Heart right ventricle (tissue), 16 donors: ENCODE data around the gene TGIF2. TPM values are rescaled to one million over a fixed set of nuclear protein-coding genes. Genes with fewer than 3 reads are reported as not detected.

Experiments
- ATAC-seq, 8 donors: fragments of 200-7000 bp; cut with Tn5 transposase; one replicate each; pipeline ENCODE4 v1.9.1; 2020; ENCODE audit warnings: mild to moderate bottlenecking in 8 of 8, moderate library complexity in 8 of 8, moderate number of reproducible peaks in 1 of 8
- DNase-seq, 2 donors: peaks; one replicate each; pipeline ENCODE4 v3.0.0-alpha.2; 2020
- H3K27ac ChIP-seq, 10 donors: fragments of 200-600 bp; sonication (generic) in 2 of 10; one replicate each; pipeline versions ENCODE4 v1.5.0 to v1.8.0; 2020 to 2022; ENCODE audit warnings: mild to moderate bottlenecking in 3 of 10
- H3K27me3 ChIP-seq, 7 donors: fragments of 200-600 bp; one replicate each; pipeline ENCODE4 v1.8.0; 2021 to 2022; ENCODE audit warnings: mild to moderate bottlenecking in 2 of 7
- H3K36me3 ChIP-seq, 9 donors: fragments of 200-600 bp; sonication (generic) in 1 of 9; one replicate each; pipeline versions ENCODE4 v1.5.0 to v1.8.0; 2020 to 2022; ENCODE audit warnings: mild to moderate bottlenecking in 2 of 9
- H3K4me1 ChIP-seq, 9 donors: fragments of 200-600 bp; sonication (generic) in 1 of 9; one replicate each; pipeline versions ENCODE4 v1.5.0 to v1.8.0; 2020 to 2022; ENCODE audit warnings: mild to moderate bottlenecking in 4 of 9
- H3K4me3 ChIP-seq, 10 donors: fragments of 200-600 bp; sonication (generic) in 2 of 10; one replicate each; pipeline versions ENCODE4 v1.5.0 to v1.8.0; 2020 to 2022; ENCODE audit warnings: mild to moderate bottlenecking in 7 of 10, moderate library complexity in 2 of 10
- H3K9me3 ChIP-seq, 11 donors: fragments of 200-600 bp in 10 of 11; sonication (generic) in 2 of 11; one replicate each; pipeline versions ENCODE4 v1.5.0 to v1.8.0; 2013 to 2022; ENCODE audit warnings: mild to moderate bottlenecking in 2 of 11, control low read depth in 1 of 11, moderate library complexity in 1 of 11
- WGBS, 2 donors: extraction: QIAGEN DNeasy Blood & Tissue Kit; methylation state at CpG; one replicate each; pipeline ENCODE4 v1.1.7; 2013; ENCODE audit warnings: inconsistent platforms in 1 of 2; 5-methylcytosine and 5-hydroxymethylcytosine counted together
- intact Hi-C, 10 donors: fragments of 100-400 bp; cut with DNase I; formaldehyde crosslinking; loops; one replicate each; pipeline versions ENCODE4 v1.11.1 to v1.14.2; 2022
- polyA plus RNA-seq, 2 donors: library from polyadenylated mRNA; stranded (reverse); fragments of 200-250 nt; gene quantifications; one replicate each; pipeline ENCODE4 v1.2.3, GENCODE V29; 2013
- total RNA-seq, 10 donors: library from RNA; stranded (reverse); fragmentation: NEBNext Ultra II Directional in 3 of 10; extraction: Animal tissue kit (Norgen Biotek cat#: 25700) in 3 of 10; gene quantifications; one replicate each; pipeline versions ENCODE4 v1.2.1 to v1.2.4, GENCODE V29; 2021 to 2023
- TF ChIP-seq, protein P1 (sequence below), 9 donors: fragments of 200-600 bp; sonication (generic) in 2 of 9; IDR thresholded peaks; one replicate each; pipeline versions ENCODE4 v1.5.0 to v1.8.0; 2021 to 2022; ENCODE audit warnings: antibody characterized with exemption in 9 of 9, mild to moderate bottlenecking in 5 of 9, moderate library complexity in 1 of 9
- donor health status: Arrhythmogenic right ventricular cardiomyopathy.
- donor health status: ischemic (EF 13 %, LVEDD 7.1; RV severe dilation, severe dysfunction).
- donor health status: healthy with polysubstance abuse.
- donor health status: DM: no; HTN: yes; CAD: no.
- donor health status: DM: no; HTN: no; CAD: no.
- donor health status: ischemic (EF 25% LVEDD 6.9; RV normal size, moderate dysfunction).
- donor health status: ischemic (EF 25% LVEDD 5.7; RV mildly dilated, moderate dysfunction).
- donor health status: healthy.
- donor health status: DM: yes; HTN: yes; CAD: no.
- donor health status: Ischemic cardiomyopathy.
- donor health status: ischemic (EF 35%, LVEDD 5.7; RV mildly dilated, moderate dysfunction).
- donor health status: nonischemic (EF 11% LVEDD 7.7; RV severe dilation, severe dysfunction).
- donor health status: DM: yes; HTN: yes; CAD: no.
- donor health status: PGD.
- donor health status: ischemic (EF 29% LVEDD 5.4; RV normal size, mild dysfunction).
- donor health status: nonischemic (EF 23%, LVEDD 6.1; RV moderate dilation, normal function).

Gene TGIF2
- total and polyA plus RNA-seq, 12 donors = 2.9 to 13.8 (median 6.8) TPM

DNA sequence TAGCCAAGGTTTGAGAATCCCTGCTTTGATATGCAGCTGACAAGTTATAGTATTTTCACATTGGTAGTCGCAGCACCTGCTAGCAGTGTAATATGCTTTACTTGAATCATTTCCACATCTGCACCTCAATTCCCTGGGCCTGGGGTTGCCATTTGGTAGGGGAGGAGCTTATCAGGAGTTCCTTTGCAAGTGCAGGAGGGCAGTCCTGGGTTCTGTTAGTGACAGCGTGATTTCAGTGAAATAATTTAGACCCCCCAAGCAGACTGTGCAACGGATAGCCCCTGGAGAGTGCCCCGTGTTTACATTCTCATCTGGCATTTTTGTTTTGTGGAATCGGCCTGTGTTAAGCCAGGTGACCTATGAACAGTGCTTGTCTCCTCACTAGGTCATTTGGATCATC lies 38.2 kb downstream of the TGIF2 start:
- 86 to 93% methylated on average over 5 of the region's 5 CpGs for WGBS, 2 donors
- intact Hi-C loops = loop anchor here in 6 of 10 donors (5.0 to 10.0 kb wide), 5 partner anchors 136 to 276 kb away; partner anchors contain the start of gene NDRG3 (in 1 of the 6)

DNA sequence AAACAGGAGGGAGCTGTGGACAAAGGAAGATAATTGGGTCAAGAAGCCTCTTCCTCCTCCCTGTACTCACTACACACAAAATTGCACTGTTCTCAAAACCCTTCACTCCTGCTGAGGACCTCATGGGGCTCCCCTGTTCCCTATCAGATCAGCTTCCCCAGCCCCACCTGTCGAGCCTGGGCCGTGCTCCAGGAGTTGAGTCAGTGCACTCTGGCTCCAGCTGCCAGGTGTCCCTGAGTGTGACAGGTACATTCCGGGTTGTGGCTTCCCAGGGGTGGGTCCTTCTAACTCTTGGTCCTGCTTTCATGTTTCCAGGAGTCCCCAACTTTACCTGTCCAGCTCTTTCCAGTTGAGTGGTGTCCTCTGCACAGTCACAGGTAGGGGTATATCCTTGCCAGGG lies 40.6 kb downstream of the TGIF2 start:
- H3K27me3 ChIP-seq = no peaks in the 10 kb centered on the region
- H3K4me1 ChIP-seq = peaks cover 0 to 7% (median 0%) of the 10 kb centered on the region in 9 donors
- no peak overlapping the region for H3K27ac ChIP-seq
- intact Hi-C loops = loop anchor here in 6 of 10 donors (5.0 to 10.0 kb wide), 5 partner anchors 133 to 273 kb away; partner anchors contain the start of gene NDRG3 (in 1 of the 6)
- ATAC-seq = no peak
- H3K4me3 ChIP-seq = no peak overlapping the region
- peaks cover 0 to 65% (median 40%) of the 10 kb centered on the region in 9 donors for H3K36me3 ChIP-seq
- TF ChIP-seq, protein P1, sequence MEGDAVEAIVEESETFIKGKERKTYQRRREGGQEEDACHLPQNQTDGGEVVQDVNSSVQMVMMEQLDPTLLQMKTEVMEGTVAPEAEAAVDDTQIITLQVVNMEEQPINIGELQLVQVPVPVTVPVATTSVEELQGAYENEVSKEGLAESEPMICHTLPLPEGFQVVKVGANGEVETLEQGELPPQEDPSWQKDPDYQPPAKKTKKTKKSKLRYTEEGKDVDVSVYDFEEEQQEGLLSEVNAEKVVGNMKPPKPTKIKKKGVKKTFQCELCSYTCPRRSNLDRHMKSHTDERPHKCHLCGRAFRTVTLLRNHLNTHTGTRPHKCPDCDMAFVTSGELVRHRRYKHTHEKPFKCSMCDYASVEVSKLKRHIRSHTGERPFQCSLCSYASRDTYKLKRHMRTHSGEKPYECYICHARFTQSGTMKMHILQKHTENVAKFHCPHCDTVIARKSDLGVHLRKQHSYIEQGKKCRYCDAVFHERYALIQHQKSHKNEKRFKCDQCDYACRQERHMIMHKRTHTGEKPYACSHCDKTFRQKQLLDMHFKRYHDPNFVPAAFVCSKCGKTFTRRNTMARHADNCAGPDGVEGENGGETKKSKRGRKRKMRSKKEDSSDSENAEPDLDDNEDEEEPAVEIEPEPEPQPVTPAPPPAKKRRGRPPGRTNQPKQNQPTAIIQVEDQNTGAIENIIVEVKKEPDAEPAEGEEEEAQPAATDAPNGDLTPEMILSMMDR (IDR thresholded peaks at IDR 0.05) = no peak
- H3K9me3 ChIP-seq = no peaks in the 10 kb centered on the region
- DNase-seq = no peak
- 71 to 77% methylated on average over 3 of the region's 3 CpGs for WGBS, 2 donors

More for the DNA sequence above, 38.2 kb downstream of the TGIF2 start:
- DNase-seq (no peak), ATAC-seq (no peak)
- no peak overlapping the region for H3K27ac ChIP-seq
- H3K4me1 ChIP-seq = peaks cover 7 to 23% (median 11%) of the 10 kb centered on the region in 9 donors
- no peaks in the 10 kb centered on the region for H3K27me3 ChIP-seq
- TF ChIP-seq, protein P1 (IDR thresholded peaks at IDR 0.05) = no peak
- peaks cover 0 to 78% (median 45%) of the 10 kb centered on the region in 9 donors for H3K36me3 ChIP-seq
- H3K9me3 ChIP-seq = no peaks in the 10 kb centered on the region
- H3K4me3 ChIP-seq = no peak overlapping the region

DNA sequence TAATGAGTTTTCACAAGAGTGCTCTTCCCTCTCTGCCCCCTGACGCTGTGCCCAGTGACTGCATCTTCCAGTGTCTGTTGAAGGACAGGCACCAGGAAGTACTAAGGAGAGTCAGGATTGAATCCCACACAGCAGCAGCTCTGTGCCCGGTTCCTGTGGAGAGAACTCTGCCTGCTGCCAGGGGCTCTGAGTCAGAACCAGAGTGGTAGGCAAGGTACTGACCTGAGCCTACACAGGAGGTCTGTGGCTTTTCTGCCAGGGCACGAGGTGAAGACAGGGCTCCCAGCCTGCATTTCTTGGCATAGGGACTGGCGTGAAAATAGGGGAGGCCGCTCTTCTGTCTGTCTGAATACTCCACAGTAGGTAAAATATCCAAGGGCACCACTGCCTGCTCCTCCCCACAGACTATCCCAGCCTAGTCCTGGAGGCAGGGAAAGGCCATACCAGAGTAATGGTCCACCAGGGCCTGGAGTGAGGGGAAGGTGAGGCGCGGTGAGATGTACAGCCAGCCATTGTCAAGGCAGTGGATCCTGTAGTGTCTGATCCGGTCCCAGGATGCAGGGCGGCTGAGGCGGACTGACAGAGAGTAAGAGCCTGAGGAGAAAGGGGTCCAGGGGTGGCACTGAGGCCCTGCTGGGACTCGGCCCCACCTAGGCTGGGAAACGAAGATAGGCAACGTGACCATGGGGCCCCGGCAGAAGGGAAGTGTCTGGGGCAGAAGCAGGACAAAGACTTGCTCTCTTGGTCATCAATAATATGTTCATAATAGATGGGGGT lies 41.6 kb downstream of the TGIF2 start:
- Histone ChIP-seq H3K4me1 (peaks cover 0 to 7% (median 0%) of the 10 kb centered on the region in 9 donors), H3K27ac (no peak overlapping the region), H3K27me3 (no peaks in the 10 kb centered on the region), H3K9me3 (no peaks in the 10 kb centered on the region), H3K4me3 (no peak overlapping the region), H3K36me3 (peaks cover 0 to 56% (median 32%) of the 10 kb centered on the region in 9 donors)
- WGBS, 2 donors = 72 to 78% methylated on average over 14 of the region's 14 CpGs
- ATAC-seq = peak in 4 of 8 donors; percentile 18 to 90 (median 48)
- no peak for DNase-seq
- TF ChIP-seq, protein P1 (IDR thresholded peaks at IDR 0.05) = no peak
- intact Hi-C loops = loop anchor here in 6 of 10 donors (5.0 to 10.0 kb wide), 5 partner anchors 132 to 272 kb away; partner anchors contain the start of gene NDRG3 (in 1 of the 6)

DNA sequence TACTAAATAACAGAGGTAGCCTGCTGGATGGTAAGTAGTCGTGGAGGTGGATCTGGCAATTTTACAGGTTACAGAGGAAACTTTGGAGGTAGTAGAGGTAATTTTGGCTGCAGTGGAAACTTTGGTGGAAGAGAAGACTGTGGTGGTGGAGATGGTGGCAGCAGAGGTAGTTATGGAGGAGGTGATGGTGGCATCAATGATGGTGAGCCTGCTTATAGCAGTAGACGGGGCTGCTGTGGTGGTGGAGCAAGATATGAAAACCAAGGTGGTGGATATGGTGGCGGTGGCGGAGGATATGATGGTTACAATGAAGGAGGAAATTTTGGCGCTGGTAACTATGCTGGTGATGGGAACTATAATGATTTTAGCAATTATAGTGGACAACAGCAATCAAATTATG lies 47.5 kb downstream of the TGIF2 start:
- no peaks in the 10 kb centered on the region for H3K9me3 ChIP-seq
- H3K27me3 ChIP-seq = no peaks in the 10 kb centered on the region
- 97% methylated on average over 5 of the region's 5 CpGs for WGBS, 2 donors
- intact Hi-C loops = no loop called here
- TF ChIP-seq, protein P1 (IDR thresholded peaks at IDR 0.05) = no peak
- H3K4me1 ChIP-seq = peaks cover 0 to 8% (median 0%) of the 10 kb centered on the region in 9 donors
- H3K36me3 ChIP-seq = no peaks in the 10 kb centered on the region
- DNase-seq = no peak
- H3K27ac ChIP-seq = no peak overlapping the region
- no peak overlapping the region for H3K4me3 ChIP-seq
- ATAC-seq = no peak
